Hematopoietic multipotent progenitor cell treated with erythropoietin and hydrocortisone succinate and interleukin-3 and kit ligand, for 17 days (in vitro differentiated cells): ENCODE measurements around the gene CDKL5.

ENCODE experiments used
- DNase-seq: peaks from one replicate; pipeline ENCODE4 v3.0.0-alpha.2; 2015; ENCODE audit warnings: low spot score

CDKL5 gene

GRCh38 chrX:18457000-18457399 is 31.6 kb downstream of the CDKL5 start:
- DNase-seq = no peak

DNA sequence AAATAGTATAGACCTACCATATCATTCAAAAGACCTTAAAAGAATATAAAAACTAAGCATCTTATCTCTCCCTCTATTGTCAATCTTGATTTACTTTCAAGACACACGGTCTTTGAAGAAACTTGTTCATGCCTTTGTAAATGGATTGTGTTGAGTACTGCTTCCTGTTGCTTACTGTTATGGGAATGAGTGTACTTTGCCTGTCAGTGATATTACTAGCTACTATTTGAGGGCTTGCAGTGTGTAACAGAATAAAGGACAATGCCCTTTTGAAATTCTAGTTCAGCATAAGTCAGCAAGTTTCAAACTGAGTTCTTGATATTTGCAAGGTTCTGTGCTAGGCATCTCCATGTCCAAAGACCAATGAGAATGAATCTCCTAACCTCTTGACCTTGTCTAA is 36.0 kb downstream of the CDKL5 start:
- DNase-seq = no peak

DNA sequence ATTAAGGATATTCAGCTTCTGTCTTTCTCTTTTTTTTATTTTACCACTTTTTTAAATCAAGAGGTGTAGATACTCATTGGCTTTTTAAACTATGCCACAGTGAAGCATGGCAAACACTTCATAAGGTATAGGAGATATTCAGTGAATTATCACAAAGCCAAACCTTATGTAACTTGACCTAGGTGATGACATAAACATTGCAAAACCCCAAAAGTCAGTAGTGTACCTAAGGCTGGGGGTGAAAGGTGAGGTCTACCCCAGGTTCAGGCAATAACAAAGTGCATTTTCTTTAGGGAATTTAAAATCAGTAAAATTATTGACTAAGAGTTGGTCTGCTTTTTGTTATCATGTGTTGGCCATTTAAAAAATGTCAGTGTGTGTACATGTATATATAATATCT is 39.1 kb downstream of the CDKL5 start:
- no peak for DNase-seq

GRCh38 chrX:18465051-18465450 is 39.6 kb downstream of the CDKL5 start:
- no peak for DNase-seq

DNA sequence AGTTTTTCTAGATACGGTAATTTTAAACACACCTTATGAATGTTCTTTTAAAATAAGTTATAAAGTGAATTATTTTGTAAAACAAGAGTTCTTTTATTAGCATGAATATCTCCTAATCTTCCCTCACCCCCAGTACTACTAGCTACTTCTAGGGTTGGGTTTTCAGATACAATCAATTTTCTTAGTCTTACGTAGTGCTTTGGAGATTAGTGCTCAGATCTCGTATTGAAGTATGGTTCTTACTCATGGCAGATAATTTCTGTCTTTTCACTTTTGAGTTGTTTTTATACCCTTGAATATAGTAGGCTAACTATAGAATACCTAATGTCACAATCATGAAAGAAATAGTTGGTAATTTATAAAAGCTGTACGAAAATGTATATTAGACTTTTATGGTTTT is 43.2 kb downstream of the CDKL5 start:
- DNase-seq = no peak

DNA sequence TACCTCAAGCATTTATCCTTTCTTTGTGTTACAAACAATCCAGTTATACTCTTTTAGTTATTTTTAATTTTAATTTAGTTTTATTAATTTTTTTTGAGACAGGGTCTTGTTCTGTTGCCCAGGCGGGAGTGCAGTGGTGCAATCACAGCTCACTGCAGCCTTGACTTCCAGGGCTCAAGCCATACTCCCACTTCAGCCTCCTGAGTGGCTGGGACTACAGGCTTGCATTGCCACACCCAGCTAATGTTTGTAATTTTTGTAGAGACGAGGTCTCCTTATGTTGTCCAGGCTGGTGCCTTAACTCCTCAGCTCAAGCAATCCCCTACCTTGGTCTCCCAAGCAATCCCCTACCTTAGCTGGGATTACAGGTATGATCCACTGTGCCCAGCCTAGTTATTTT is 45.9 kb downstream of the CDKL5 start:
- DNase-seq = no peak

DNA sequence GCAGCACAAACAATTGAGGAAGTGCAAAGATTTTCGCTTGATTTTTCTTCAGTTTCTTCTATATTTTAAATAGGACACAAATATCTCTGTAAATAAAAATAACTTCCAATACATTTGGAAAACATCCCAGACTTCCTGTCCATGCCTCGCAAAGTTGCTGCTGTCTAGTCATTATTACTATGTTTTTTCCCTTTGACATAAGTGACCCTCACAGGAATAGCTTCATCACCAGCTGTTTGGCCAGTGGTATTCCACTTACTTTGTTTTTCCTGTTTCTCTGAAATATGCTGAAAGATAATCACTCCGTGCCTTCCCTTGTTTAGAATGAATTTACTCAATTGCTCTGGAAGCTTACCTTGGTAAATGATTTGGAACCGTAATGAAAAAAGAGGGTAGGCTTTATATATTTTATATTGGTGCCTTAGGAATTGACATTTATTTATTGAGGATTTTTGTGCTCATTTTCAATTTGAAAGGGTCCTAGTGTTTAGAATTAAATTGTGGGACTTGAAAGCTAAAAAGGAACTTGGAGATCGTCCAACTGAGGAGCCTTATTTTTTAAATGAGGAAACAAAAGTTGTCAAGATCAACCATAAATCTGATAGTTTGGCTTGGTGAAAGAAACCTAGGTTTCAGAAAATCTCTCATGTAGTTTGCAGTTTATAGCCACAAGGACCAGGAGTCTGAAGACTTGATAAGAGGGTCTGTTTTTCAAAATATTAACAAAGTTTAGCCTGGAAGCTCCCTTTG is 65.6 kb downstream of the CDKL5 start:
- DNase-seq = no peak

GRCh38 chrX:18491587-18492340 is 66.4 kb downstream of the CDKL5 start:
- no peak for DNase-seq

DNA sequence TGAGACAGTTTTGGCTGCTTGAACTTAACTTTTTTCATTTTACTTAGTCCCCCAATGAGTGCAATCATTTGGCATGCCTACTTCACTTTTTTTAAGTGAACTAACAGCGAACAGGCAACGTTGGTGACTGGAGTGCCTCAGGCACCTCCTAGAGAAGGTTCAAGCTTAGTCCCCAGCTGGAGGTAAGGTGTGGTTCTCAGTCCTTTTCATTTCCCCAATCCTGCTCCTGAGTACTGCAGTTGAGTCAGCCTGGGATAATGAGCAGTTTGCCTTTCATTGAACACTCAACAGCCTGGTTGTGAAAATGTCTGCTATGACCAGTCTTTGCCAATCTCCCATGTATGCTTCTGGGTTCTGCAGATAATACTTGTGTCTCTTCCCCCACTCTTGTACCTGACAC is 109.5 kb downstream of the CDKL5 start:
- DNase-seq = no peak

- no peak for DNase-seq
Observed at GRCh38 chrX:18537068-18537467, 111.7 kb downstream of the CDKL5 start.

DNA sequence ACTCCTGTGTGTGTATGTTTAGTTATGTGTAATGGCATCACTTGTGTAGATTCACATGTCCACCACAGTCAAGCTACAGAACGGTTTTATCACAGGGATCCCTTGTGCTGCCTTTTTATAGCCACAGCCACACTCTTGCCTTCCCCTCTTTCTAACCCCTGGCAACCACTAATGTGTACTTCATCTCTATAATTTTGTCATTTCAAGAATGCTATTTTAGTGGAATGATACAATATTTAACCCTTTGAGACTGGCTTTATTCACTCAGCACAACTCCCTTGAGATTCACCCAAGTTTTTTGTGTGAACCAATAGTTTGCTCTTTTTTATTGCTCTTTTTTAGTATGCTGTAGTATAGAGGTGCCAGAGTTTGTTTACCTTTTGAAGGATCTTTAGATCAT is 112.1 kb downstream of the CDKL5 start:
- DNase-seq = no peak

DNA sequence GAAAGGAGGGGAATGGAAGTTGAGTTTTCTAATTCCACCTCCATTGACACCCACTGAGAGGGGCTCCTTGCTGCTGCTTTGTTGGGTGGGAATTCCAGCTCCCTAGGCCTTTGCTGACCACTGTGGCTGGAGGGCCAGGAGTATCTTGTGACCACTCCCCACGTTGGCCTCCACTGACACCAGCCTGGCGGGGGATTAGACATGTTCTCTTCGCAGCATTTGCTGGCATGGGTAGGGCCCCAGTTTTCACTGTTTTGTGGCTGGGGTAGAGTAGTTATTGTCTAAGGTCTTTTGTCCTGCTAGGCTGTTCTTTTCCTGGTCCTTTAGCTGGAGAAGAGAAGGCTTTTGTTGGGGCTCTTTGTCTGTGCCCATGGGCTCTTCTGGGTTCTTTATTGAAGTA is 116.7 kb downstream of the CDKL5 start:
- no peak for DNase-seq

GRCh38 chrX:18542905-18543304 is 117.5 kb downstream of the CDKL5 start:
- DNase-seq = no peak

DNA sequence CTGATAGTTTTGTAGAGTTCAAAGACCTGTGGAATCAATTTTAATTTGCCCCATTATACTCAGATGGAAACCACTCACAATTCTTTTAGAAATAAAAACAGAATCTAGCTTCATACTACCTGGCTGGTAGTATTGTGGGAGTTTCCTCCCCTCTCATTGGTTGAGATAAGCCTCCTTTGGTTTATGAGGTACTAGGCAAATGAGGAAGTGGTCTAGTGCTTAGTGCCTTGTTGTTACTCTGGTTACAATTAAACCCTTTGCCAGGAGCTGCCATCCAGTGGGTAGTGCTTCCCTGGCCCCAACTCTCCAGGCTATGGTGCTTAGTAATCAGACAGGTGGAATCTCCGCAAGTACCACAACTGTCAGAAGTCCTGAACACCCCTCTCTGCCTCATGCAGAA is 118.3 kb downstream of the CDKL5 start:
- DNase-seq = no peak

DNA sequence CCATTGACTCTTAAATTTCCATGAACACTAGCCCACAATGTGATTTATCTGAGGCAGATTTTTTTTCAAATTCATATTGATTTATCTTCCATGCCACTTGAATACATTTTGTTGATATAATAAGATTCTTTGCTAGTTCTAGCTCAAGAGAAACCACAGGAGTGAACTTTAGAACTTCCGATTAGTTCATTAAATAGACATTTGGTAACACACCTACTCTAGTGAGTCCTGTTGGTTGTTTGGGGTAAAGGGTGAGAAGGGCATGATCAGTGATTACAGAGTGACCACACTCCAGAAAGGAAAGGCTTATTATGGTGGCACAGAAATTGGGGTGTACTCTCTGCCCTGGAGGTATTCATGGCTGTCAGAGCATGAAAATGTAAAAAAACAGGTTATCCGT is 120.4 kb downstream of the CDKL5 start:
- no peak for DNase-seq

GRCh38 chrX:18548996-18549395 is 123.6 kb downstream of the CDKL5 start:
- DNase-seq = no peak

DNA sequence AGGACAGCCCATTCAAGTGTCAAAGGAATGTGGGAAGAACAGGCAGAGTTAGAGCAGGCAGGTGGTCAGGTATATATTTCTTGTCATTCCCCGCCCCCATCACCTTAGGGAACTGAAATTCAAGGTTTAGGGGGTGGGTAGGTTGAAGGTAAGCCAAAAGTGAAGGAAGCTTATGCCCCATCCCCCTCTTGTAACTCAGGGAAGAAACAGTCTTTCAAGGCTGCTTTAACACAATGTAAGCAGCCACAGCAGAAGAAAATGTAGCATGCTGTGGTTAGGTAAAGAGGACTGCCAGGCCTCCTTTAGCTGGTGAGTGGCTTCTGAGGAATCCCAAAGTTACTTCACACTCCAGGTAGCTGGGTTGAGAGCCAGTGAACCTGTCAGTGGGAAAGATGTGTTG is 124.2 kb downstream of the CDKL5 start:
- no peak for DNase-seq

DNA sequence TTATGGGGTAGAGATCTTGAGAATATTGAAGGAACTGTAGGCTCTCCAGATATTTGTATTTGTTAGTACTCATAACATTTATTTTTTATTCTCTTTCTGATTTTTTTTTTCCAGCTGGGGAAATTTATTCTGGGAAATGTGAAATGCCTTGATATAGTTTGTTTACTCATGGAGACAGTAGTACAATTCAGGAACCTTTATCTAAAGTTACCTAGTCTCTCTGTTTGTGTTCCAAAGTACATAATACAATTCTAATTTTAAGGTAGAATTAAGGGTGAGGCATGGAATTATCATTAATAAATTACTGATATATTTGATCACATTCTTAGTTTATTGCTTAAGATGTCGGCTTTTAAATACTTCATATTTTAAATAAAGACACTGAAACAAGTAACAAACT is 132.5 kb downstream of the CDKL5 start:
- DNase-seq = no peak

DNA sequence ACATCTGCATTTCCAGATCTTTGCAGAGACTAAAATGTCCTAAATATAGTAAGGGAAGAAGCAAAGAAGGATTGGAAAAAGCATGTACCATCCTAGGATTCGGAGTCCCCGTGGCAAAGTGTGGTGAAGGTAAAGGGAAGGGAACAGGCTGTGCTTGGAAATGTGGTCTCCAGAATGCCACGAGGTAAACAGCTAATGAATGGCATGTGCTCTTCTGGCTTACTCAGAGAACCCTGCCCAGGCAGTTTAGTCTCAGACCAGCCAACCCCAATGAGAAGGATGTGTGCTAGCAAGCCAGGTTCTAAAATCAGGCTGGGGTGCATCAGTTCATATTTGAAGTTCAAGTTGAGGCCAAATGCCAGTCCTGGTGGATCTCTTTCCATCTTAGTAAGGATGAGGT is 133.4 kb downstream of the CDKL5 start:
- no peak for DNase-seq

- DNase-seq = no peak
Observed at GRCh38 chrX:18561020-18561419, 135.6 kb downstream of the CDKL5 start.

GRCh38 chrX:18565727-18566126 is 140.3 kb downstream of the CDKL5 start:
- DNase-seq = no peak

DNA sequence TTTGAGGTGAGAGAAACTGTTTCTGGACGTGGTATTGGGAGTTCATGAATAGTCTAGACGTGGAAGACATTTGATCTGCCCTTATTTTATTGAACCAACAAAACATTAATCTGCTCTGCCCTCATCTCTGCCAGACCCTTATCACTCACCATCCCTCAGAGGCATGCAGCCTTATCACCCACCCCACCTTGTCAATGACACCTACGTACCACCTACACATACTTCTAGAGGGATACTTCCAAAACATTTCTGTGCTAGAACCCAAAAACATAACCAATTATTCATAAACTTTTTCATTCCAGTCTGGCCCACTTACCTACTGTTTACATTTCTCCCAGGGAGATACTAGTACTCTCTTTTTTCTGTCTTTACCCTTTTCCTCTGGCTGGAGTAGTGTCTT is 141.3 kb downstream of the CDKL5 start:
- no peak for DNase-seq

DNA sequence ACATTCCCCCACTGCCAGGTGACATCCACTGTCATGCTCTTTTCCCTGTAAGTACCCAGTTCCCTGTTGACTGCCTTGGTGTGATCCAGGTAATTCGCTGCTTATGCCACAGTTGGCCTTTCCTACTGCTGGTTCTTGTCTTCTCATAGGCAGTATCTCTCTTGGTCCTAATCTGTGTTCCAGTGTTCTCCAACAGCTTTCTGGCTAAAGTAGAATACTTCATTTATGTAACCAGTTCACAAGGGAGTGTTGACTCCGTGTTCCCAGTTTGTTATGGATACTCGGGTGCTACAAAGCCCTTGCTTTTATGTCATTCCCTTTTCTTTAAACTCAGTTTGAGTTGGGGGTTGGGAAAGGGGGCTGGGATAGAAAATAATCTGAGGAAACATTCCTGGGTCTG is 148.1 kb downstream of the CDKL5 start:
- DNase-seq = no peak

GRCh38 chrX:18574591-18574990 is 149.2 kb downstream of the CDKL5 start:
- no peak for DNase-seq
